OCI-LY1 (cell line): ENCODE results near the gene ADAMTSL3.

Experiments
- H2AFZ ChIP-seq: fragments of 200-600 bp; sonication (generic), shearing (Covaris generic); 2 replicates; pipeline ENCODE4 v1.6.0; 2014; ENCODE audit warnings: antibody characterized with exemption, mild to moderate bottlenecking, low read length
- H3F3A ChIP-seq: fragments of 200-600 bp; sonication (generic), shearing (Covaris generic); 2 replicates; pipeline ENCODE4 v1.6.0; 2014; ENCODE audit warnings: mild to moderate bottlenecking, antibody characterized with exemption, low read length, moderate library complexity; ENCODE audit not compliant: insufficient read depth
- H3K27ac ChIP-seq: fragments of 200-600 bp; sonication (generic); 2 replicates; pipeline ENCODE4 v1.5.1; 2014; ENCODE audit warnings: low read length, mixed run types, mild to moderate bottlenecking, low read depth; ENCODE audit not compliant: poor library complexity, severe bottlenecking
- H3K27me3 ChIP-seq: fragments of 200-600 bp; sonication (generic); 2 replicates; pipeline ENCODE4 v1.6.0; 2014; ENCODE audit warnings: antibody characterized with exemption, mild to moderate bottlenecking, low read length, moderate library complexity; ENCODE audit not compliant: insufficient read depth
- H3K36me3 ChIP-seq: fragments of 200-600 bp; sonication (generic); 2 replicates; pipeline ENCODE4 v1.6.1; 2014; ENCODE audit warnings: mild to moderate bottlenecking, antibody characterized with exemption, low read length, moderate library complexity, mixed read lengths; ENCODE audit not compliant: insufficient read depth
- H3K4me1 ChIP-seq: fragments of 200-600 bp; sonication (generic); 2 replicates; pipeline ENCODE4 v1.5.1; 2014; ENCODE audit warnings: mild to moderate bottlenecking, low read length, moderate library complexity; ENCODE audit not compliant: insufficient read depth, severe bottlenecking
- H3K4me2 ChIP-seq: fragments of 200-600 bp; sonication (generic), shearing (Covaris generic); 2 replicates; pipeline ENCODE4 v1.6.1; 2014; ENCODE audit warnings: low read length
- H3K4me3 ChIP-seq: fragments of 200-600 bp; sonication (generic); 2 replicates; pipeline ENCODE4 v1.5.1; 2014; ENCODE audit warnings: low read length, low read depth, mild to moderate bottlenecking, mixed read lengths; ENCODE audit not compliant: poor library complexity, severe bottlenecking
- H3K79me2 ChIP-seq: fragments of 200-600 bp; shearing (Covaris generic); 2 replicates; pipeline ENCODE4 v1.6.1; 2016; ENCODE audit warnings: mixed run types, low read length, mixed read lengths; ENCODE audit not compliant: insufficient read depth
- H3K9ac ChIP-seq: fragments of 200-600 bp; sonication (generic), shearing (Covaris generic); 2 replicates; pipeline ENCODE4 v1.6.1; 2014; ENCODE audit warnings: mild to moderate bottlenecking, low read length, mixed read lengths
- H3K9me2 ChIP-seq: fragments of 200-600 bp; sonication (generic), shearing (Covaris generic); 2 replicates; pipeline ENCODE4 v1.6.1; 2014; ENCODE audit warnings: low read depth, mild to moderate bottlenecking, low read length, mixed read lengths
- H3K9me3 ChIP-seq: fragments of 200-600 bp; shearing (Covaris generic); 2 replicates; pipeline ENCODE4 v1.6.1; 2014; ENCODE audit warnings: low read length, mixed read lengths
- H4K20me1 ChIP-seq: fragments of 200-600 bp; sonication (generic), shearing (Covaris generic); 2 replicates; pipeline ENCODE4 v1.6.0; 2016; ENCODE audit warnings: mild to moderate bottlenecking, low read length; ENCODE audit not compliant: insufficient read depth
- CTCF ChIP-seq: fragments of 200-600 bp; sonication (generic), shearing (Covaris generic); IDR thresholded peaks from 2 replicates; pipeline ENCODE4 v1.5.1; 2017; ENCODE audit warnings: mild to moderate bottlenecking, antibody characterized with exemption, low read length, moderate library complexity, mixed read lengths
- EZH2 ChIP-seq: fragments of 200-600 bp; sonication (generic), shearing (Covaris generic); IDR thresholded peaks from 2 replicates; pipeline ENCODE4 v1.8.0; 2017; ENCODE audit warnings: borderline replicate concordance, mixed run types, mild to moderate bottlenecking, antibody characterized with exemption, low read length, moderate library complexity, mixed read lengths

ADAMTSL3 gene

GRCh38 chr15:83943849-83944404 lies 290.0 kb downstream of the ADAMTSL3 start:
- H4K20me1 ChIP-seq, result no peaks in the 10 kb centered on the region
- no peaks in the 10 kb centered on the region for H3K4me1 ChIP-seq
- no peak overlapping the region for H3K27ac ChIP-seq
- no peaks in the 10 kb centered on the region for H3K9me3 ChIP-seq
- no peaks in the 10 kb centered on the region for H3K79me2 ChIP-seq
- no peaks in the 10 kb centered on the region for H3K27me3 ChIP-seq
- no peaks in the 10 kb centered on the region; the same call in 1 of the 2 replicates for H3K9me2 ChIP-seq
- no peak overlapping the region for H2AFZ ChIP-seq
- no peak overlapping the region for H3K9ac ChIP-seq
- no peaks in the 10 kb centered on the region for H3F3A ChIP-seq
- no peak overlapping the region for H3K4me3 ChIP-seq
- no peaks in the 10 kb centered on the region for H3K36me3 ChIP-seq
- TF ChIP-seq CTCF (no peak), EZH2 (no peak)
- no peak overlapping the region for H3K4me2 ChIP-seq

GRCh38 chr15:83947156-83947555 lies 293.2 kb downstream of the ADAMTSL3 start:
- no peaks in the 10 kb centered on the region for H3K79me2 ChIP-seq
- no peaks in the 10 kb centered on the region for H3K4me1 ChIP-seq
- H3K27ac ChIP-seq, result no peak overlapping the region
- H3K9me2 ChIP-seq, result no peaks in the 10 kb centered on the region; the same call in 1 of the 2 replicates
- no peaks in the 10 kb centered on the region for H3K9me3 ChIP-seq
- H4K20me1 ChIP-seq, result no peaks in the 10 kb centered on the region
- TF ChIP-seq CTCF (no peak), EZH2 (no peak)
- no peaks in the 10 kb centered on the region for H3K36me3 ChIP-seq
- H3K4me2 ChIP-seq, result no peak overlapping the region
- no peaks in the 10 kb centered on the region for H3F3A ChIP-seq
- H2AFZ ChIP-seq, result no peak overlapping the region
- H3K9ac ChIP-seq, result no peak overlapping the region
- no peak overlapping the region for H3K4me3 ChIP-seq
- no peaks in the 10 kb centered on the region for H3K27me3 ChIP-seq

GRCh38 chr15:83954506-83954905 lies 300.6 kb downstream of the ADAMTSL3 start:
- H4K20me1 ChIP-seq, result no peaks in the 10 kb centered on the region
- no peaks in the 10 kb centered on the region for H3K4me1 ChIP-seq
- no peaks in the 10 kb centered on the region for H3K27me3 ChIP-seq
- H3K9me2 ChIP-seq, result no peaks in the 10 kb centered on the region
- H3K9me3 ChIP-seq, result no peaks in the 10 kb centered on the region
- no peaks in the 10 kb centered on the region for H3F3A ChIP-seq
- no peak overlapping the region for H2AFZ ChIP-seq
- H3K4me3 ChIP-seq, result no peak overlapping the region
- no peaks in the 10 kb centered on the region for H3K36me3 ChIP-seq
- H3K27ac ChIP-seq, result no peak overlapping the region
- no peak overlapping the region for H3K4me2 ChIP-seq
- no peaks in the 10 kb centered on the region for H3K79me2 ChIP-seq
- no peak overlapping the region for H3K9ac ChIP-seq
- no peak for TF ChIP-seq EZH2
- TF ChIP-seq CTCF, result no peak
